IMR-90 (cell line): Measurements from ENCODE around the gene CDH13. TPM values are rescaled to one million over a fixed set of nuclear protein-coding genes. Genes with fewer than 3 reads are reported as not detected.
A peak's percentile ranks its signal among the peaks of the same experiment; 100 is the strongest.

ENCODE experiments used
- ATAC-seq: fragments of 200-7000 bp; cut with Tn5 transposase; 2 replicates; pipeline ENCODE4 v1.9.1; 2020; ENCODE audit warnings: low read depth, mild to moderate bottlenecking, moderate library complexity
- BruUV-seq: library from RNA; stranded (reverse); fragments of 400-500 nt; replicated peaks from 2 replicates; lab custom pipeline; 2021; lab: Mats Ljungman, UMichigan
- CTCF ChIA-PET: fragments of 300-600 bp; formaldehyde crosslinking; extraction: SDS; loops from one replicate; lab custom pipeline; 2021; ENCODE audit warnings: antibody characterized with exemption; lab: Yijun Ruan, JAX
- POLR2A ChIA-PET: fragments of 300-600 bp; sonication (Branson Sonifier 250); formaldehyde crosslinking; loops from one replicate; lab custom pipeline; 2022; ENCODE audit warnings: antibody characterized with exemption; ENCODE audit not compliant: unreplicated experiment; lab: Charles Lee
- DNase-seq: peaks from one replicate; pipeline ENCODE4 v3.0.0; 2013
- H2AFZ ChIP-seq: replicated peaks from 2 replicates; pipeline ENCODE3; 2013; ENCODE audit warnings: low read length, mild to moderate bottlenecking; ENCODE audit not compliant: poor library complexity
- H2AK5ac ChIP-seq: 2 replicates; pipeline ENCODE4 v1.6.1; 2013; ENCODE audit warnings: low read depth, low read length, inconsistent platforms
- H2AK9ac ChIP-seq: replicated peaks from 2 replicates; pipeline ENCODE3; 2013; ENCODE audit warnings: mild to moderate bottlenecking, low read depth, low read length, moderate library complexity; ENCODE audit not compliant: poor library complexity
- H2BK120ac ChIP-seq: 2 replicates; pipeline ENCODE4 v1.6.1; 2013; ENCODE audit warnings: low read depth, low read length, inconsistent platforms
- H2BK15ac ChIP-seq: 3 replicates; pipeline ENCODE4 v1.6.1; 2013; ENCODE audit warnings: low read depth, low read length, inconsistent platforms
- H2BK20ac ChIP-seq: 2 replicates; pipeline ENCODE4 v1.6.1; 2013; ENCODE audit warnings: low read depth, mild to moderate bottlenecking, inconsistent platforms, low read length, moderate library complexity
- H2BK5ac ChIP-seq: 2 replicates; pipeline ENCODE4 v1.6.1; 2013; ENCODE audit warnings: mild to moderate bottlenecking, low read depth, low read length, inconsistent platforms; ENCODE audit not compliant: poor library complexity, severe bottlenecking
- H3K14ac ChIP-seq: replicated peaks from 2 replicates; pipeline ENCODE4 v1.6.1; 2013; ENCODE audit warnings: low read depth, low read length, inconsistent platforms
- H3K18ac ChIP-seq: 2 replicates; pipeline ENCODE4 v1.6.1; 2013; ENCODE audit warnings: low read depth, low read length, control low read depth
- H3K23ac ChIP-seq: 2 replicates; pipeline ENCODE4 v1.6.1; 2013; ENCODE audit warnings: low read depth, low read length, inconsistent platforms
- H3K27ac ChIP-seq: 2 replicates; pipeline ENCODE4 v1.5.1; 2013; ENCODE audit warnings: mild to moderate bottlenecking, control low read depth, low read length; ENCODE audit not compliant: insufficient read depth
- H3K27me3 ChIP-seq: 2 replicates; pipeline ENCODE4 v1.6.1; 2013; ENCODE audit warnings: low read length; ENCODE audit not compliant: control insufficient read depth, insufficient read depth
- H3K36me3 ChIP-seq: 2 replicates; pipeline ENCODE4 v1.6.1; 2013; ENCODE audit warnings: low read length, mixed read lengths; ENCODE audit not compliant: control insufficient read depth, insufficient read depth
- H3K4ac ChIP-seq: 2 replicates; pipeline ENCODE4 v1.6.1; 2013; ENCODE audit warnings: low read depth, low read length, inconsistent platforms
- H3K4me1 ChIP-seq: 2 replicates; pipeline ENCODE4 v1.6.1; 2013; ENCODE audit warnings: low read length, mixed read lengths; ENCODE audit not compliant: control insufficient read depth, insufficient read depth
- H3K4me2 ChIP-seq: 2 replicates; pipeline ENCODE4 v1.6.1; 2013; ENCODE audit warnings: low read depth, mild to moderate bottlenecking, control low read depth, low read length, moderate library complexity
- H3K4me3 ChIP-seq: 2 replicates; pipeline ENCODE4 v1.5.1; 2013; ENCODE audit warnings: low read depth, mild to moderate bottlenecking, control low read depth, low read length, moderate library complexity; ENCODE audit not compliant: insufficient read depth
- H3K56ac ChIP-seq: 2 replicates; pipeline ENCODE4 v1.6.1; 2013; ENCODE audit warnings: low read length, inconsistent platforms; ENCODE audit not compliant: insufficient read depth; ENCODE audit errors: extremely low read depth
- H3K79me1 ChIP-seq, 2 experiments: 2 replicates each; pipeline ENCODE4 v1.6.1; 2013; ENCODE audit warnings: low read length in 2 of 2, inconsistent platforms in 1 of 2, low read depth in 1 of 2
- H3K9ac ChIP-seq: 2 replicates; pipeline ENCODE4 v1.6.1; 2013; ENCODE audit warnings: low read depth, low read length, control low read depth
- H3K9me1 ChIP-seq: 2 replicates; pipeline ENCODE4 v1.6.1; 2013; ENCODE audit warnings: low read length, inconsistent platforms; ENCODE audit not compliant: insufficient read depth
- H3K9me3 ChIP-seq: 2 replicates; pipeline ENCODE4 v1.6.1; 2013; ENCODE audit warnings: low read length; ENCODE audit not compliant: control insufficient read depth, insufficient read depth
- H4K20me1 ChIP-seq: 2 replicates; pipeline ENCODE4 v1.6.1; 2013; ENCODE audit warnings: low read length, inconsistent platforms; ENCODE audit not compliant: insufficient read depth
- H4K5ac ChIP-seq: 2 replicates; pipeline ENCODE4 v1.6.1; 2013; ENCODE audit warnings: mild to moderate bottlenecking, low read depth, low read length, control low read depth
- H4K8ac ChIP-seq, 2 experiments: 2 replicates each; pipeline ENCODE4 v1.6.1; 2013; ENCODE audit warnings: low read depth in 2 of 2, low read length in 2 of 2, control low read depth in 1 of 2, inconsistent platforms in 1 of 2
- H4K91ac ChIP-seq: 2 replicates; pipeline ENCODE4 v1.6.1; 2013; ENCODE audit warnings: low read depth, low read length, inconsistent platforms; ENCODE audit not compliant: insufficient read depth
- BHLHE40 ChIP-seq: fragments of 150-350 bp; IDR thresholded peaks from 2 replicates; pipeline ENCODE4 v1.6.1; 2016; ENCODE audit warnings: mild to moderate bottlenecking, low read depth, low read length
- CEBPB ChIP-seq: IDR thresholded peaks from 2 replicates; pipeline ENCODE4 v1.6.1; 2012; ENCODE audit warnings: low read depth, low read length, improper control_type of control experiment
- CHD1 ChIP-seq: IDR thresholded peaks from 2 replicates; pipeline ENCODE4 v1.6.1; 2012; ENCODE audit warnings: low read depth, low read length, improper control_type of control experiment
- FOS ChIP-seq: fragments of 150-350 bp; IDR thresholded peaks from 2 replicates; pipeline ENCODE4 v1.6.1; 2016; ENCODE audit warnings: low read depth, low read length
- MAFK ChIP-seq: IDR thresholded peaks from 2 replicates; pipeline ENCODE4 v1.6.1; 2012; ENCODE audit warnings: low read depth, low read length, improper control_type of control experiment
- MAZ ChIP-seq: IDR thresholded peaks from 2 replicates; pipeline ENCODE4 v1.6.1; 2012; ENCODE audit warnings: low read depth, mild to moderate bottlenecking, low read length, improper control_type of control experiment, moderate library complexity, borderline replicate concordance
- MXI1 ChIP-seq: IDR thresholded peaks from 2 replicates; pipeline ENCODE4 v1.6.1; 2012; ENCODE audit warnings: low read depth, mild to moderate bottlenecking, low read length, moderate library complexity, borderline replicate concordance
- NFE2L2 ChIP-seq: fragments of 150-350 bp; IDR thresholded peaks from 2 replicates; pipeline ENCODE4 v1.6.1; 2016; ENCODE audit warnings: low read depth, mild to moderate bottlenecking, low read length
- POLR2A ChIP-seq: IDR thresholded peaks from 2 replicates; pipeline ENCODE4 v1.6.1; 2012; ENCODE audit warnings: mild to moderate bottlenecking, low read depth, low read length
- RAD21 ChIP-seq: IDR thresholded peaks from 2 replicates; pipeline ENCODE4 v1.6.1; 2012; ENCODE audit warnings: low read length, improper control_type of control experiment
- RCOR1 ChIP-seq: IDR thresholded peaks from 2 replicates; pipeline ENCODE4 v1.6.1; 2012; ENCODE audit warnings: mild to moderate bottlenecking, low read length, improper control_type of control experiment; ENCODE audit not compliant: insufficient replicate concordance
- RFX5 ChIP-seq: IDR thresholded peaks from 2 replicates; pipeline ENCODE4 v1.8.0; 2012; ENCODE audit warnings: low read depth, mild to moderate bottlenecking, low read length, moderate library complexity
- SMC3 ChIP-seq: fragments of 150-350 bp; IDR thresholded peaks from 2 replicates; pipeline ENCODE4 v1.6.1; 2016; ENCODE audit warnings: low read depth, mild to moderate bottlenecking, antibody characterized with exemption, low read length, moderate library complexity
- WGBS, 2 experiments: methylation state at CpG; one replicate each; pipeline versions ENCODE4 v1.1.5 to v1.1.7; 2013; ENCODE audit warnings: missing lambda C conversion rate in 2 of 2; ENCODE audit not compliant: insufficient read length in 1 of 2; ENCODE audit errors: extremely low coverage in 2 of 2; 5-methylcytosine and 5-hydroxymethylcytosine counted together
- dilution Hi-C: fragments of 300-500 bp; cut with HindIII; formaldehyde crosslinking; loops from one replicate; pipeline ENCODE4 v1.14.3; 2018; ENCODE audit warnings: low sequenced_read_pairs; ENCODE audit not compliant: unreplicated experiment
- in situ Hi-C: fragments of 300-500 bp; cut with MboI; formaldehyde crosslinking; loops from 3 replicates; pipeline ENCODE4 v1.14.3; 2019; ENCODE audit warnings: low sequenced_read_pairs, inconsistent platforms, mixed read lengths
- intact Hi-C: fragments of 100-400 bp; cut with micrococcal nuclease; formaldehyde crosslinking; loops from 2 replicates; pipeline ENCODE4 v1.10.0; 2022
- polyA plus RNA-seq, 3 experiments: library from polyadenylated mRNA; depleted of rRNA; stranded (reverse); fragments of >200 nt; gene quantifications; 2 replicates each; pipeline ENCODE4 v1.2.3, GENCODE V29; 2012; ENCODE audit warnings: low replicate concordance in 1 of 3
- total RNA-seq: library from RNA; depleted of rRNA; stranded (reverse); fragments of >200 nt; gene quantifications from 2 replicates; pipeline ENCODE4 v1.2.3, GENCODE V29; 2012
- TF ChIP-seq, protein P1 (sequence below): fragments of 150-350 bp; IDR thresholded peaks from 2 replicates; pipeline ENCODE4 v1.6.1; 2017; ENCODE audit warnings: mild to moderate bottlenecking, antibody characterized with exemption, low read length, low read depth
- TF ChIP-seq, protein P2 (sequence below): conservative IDR thresholded peaks from 2 replicates; pipeline ENCODE4 v1.5.1; 2012; ENCODE audit warnings: mild to moderate bottlenecking, low read depth, low read length, improper control_type of control experiment
- TF ChIP-seq, protein P3 (sequence below): fragments of 150-350 bp; IDR thresholded peaks from 2 replicates; pipeline ENCODE4 v1.6.1; 2016; ENCODE audit warnings: low read depth, mild to moderate bottlenecking, low read length, moderate library complexity, borderline replicate concordance

The CDH13 gene
- total and polyA plus RNA-seq, 2 of the 4 experiments (the other 2 are of a cell fraction), result 61.6 to 74.7 TPM

DNA sequence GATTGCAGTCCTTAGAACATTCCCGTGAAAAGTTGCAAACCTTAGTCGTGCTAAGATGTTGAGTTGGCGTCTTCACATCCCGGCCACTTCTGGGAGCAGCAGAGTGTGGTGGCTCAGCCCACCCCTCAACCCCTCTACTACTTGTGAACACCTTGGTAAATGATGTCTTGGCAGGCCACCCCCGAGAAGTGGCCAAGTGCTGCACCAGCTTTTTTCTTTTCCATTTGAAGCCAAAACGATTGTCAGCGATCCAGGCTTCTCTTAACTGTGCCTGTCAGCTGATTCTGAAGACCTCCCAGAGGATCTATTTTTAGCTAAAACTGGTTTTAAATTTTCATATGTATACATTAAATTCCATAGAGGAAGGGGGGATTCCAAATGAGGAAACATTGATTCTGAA lies 247.5 kb downstream of the CDH13 start:
- Histone ChIP-seq H2AK9ac (peak overlapping the region; percentile 25), H3K36me3 (no peaks in the 10 kb centered on the region), H2AK5ac (no peak overlapping the region), H3K27me3 (no peaks in the 10 kb centered on the region), H2BK20ac (no peak overlapping the region), H3K4ac (no peak overlapping the region), H3K23ac (no peak overlapping the region), H3K18ac (no peak overlapping the region), H3K9me1 (no peaks in the 10 kb centered on the region; the same call in 1 of the 2 replicates), H4K91ac (no peak overlapping the region), H3K9me3 (no peaks in the 10 kb centered on the region; the same call in 1 of the 2 replicates), H2BK5ac (no peak overlapping the region), H3K56ac (no peak overlapping the region), H2BK15ac (no peak overlapping the region), H2AFZ (no peak overlapping the region), H3K4me2 (no peak overlapping the region), H2BK120ac (no peak overlapping the region), H3K4me1 (no peaks in the 10 kb centered on the region), H3K27ac (no peak overlapping the region), H3K14ac (no peak overlapping the region), H4K8ac (no peak overlapping the region), H4K5ac (no peak overlapping the region), H4K20me1 (no peaks in the 10 kb centered on the region), H3K79me1 (peaks cover 0 to 8% of the 10 kb centered on the region in 2 experiments; a peak in 3 of 4 replicates), H3K9ac (no peak overlapping the region), H3K4me3 (no peak overlapping the region)
- dilution Hi-C loops (no loop called here), in situ Hi-C loops (no loop called here), intact Hi-C loops (no loop called here)
- TF ChIP-seq MAZ (no peak), MAFK (no peak), CEBPB (no peak), RCOR1 (no peak), MXI1 (no peak), RFX5 (no peak), RAD21 (no peak), CHD1 (no peak), FOS (no peak), NFE2L2 (no peak), BHLHE40 (no peak), POLR2A (no peak), SMC3 (no peak)
- TF ChIP-seq, protein P1, sequence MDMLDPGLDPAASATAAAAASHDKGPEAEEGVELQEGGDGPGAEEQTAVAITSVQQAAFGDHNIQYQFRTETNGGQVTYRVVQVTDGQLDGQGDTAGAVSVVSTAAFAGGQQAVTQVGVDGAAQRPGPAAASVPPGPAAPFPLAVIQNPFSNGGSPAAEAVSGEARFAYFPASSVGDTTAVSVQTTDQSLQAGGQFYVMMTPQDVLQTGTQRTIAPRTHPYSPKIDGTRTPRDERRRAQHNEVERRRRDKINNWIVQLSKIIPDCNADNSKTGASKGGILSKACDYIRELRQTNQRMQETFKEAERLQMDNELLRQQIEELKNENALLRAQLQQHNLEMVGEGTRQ, result no peak
- TF ChIP-seq, protein P2, sequence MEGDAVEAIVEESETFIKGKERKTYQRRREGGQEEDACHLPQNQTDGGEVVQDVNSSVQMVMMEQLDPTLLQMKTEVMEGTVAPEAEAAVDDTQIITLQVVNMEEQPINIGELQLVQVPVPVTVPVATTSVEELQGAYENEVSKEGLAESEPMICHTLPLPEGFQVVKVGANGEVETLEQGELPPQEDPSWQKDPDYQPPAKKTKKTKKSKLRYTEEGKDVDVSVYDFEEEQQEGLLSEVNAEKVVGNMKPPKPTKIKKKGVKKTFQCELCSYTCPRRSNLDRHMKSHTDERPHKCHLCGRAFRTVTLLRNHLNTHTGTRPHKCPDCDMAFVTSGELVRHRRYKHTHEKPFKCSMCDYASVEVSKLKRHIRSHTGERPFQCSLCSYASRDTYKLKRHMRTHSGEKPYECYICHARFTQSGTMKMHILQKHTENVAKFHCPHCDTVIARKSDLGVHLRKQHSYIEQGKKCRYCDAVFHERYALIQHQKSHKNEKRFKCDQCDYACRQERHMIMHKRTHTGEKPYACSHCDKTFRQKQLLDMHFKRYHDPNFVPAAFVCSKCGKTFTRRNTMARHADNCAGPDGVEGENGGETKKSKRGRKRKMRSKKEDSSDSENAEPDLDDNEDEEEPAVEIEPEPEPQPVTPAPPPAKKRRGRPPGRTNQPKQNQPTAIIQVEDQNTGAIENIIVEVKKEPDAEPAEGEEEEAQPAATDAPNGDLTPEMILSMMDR, result no peak
- TF ChIP-seq, protein P3, sequence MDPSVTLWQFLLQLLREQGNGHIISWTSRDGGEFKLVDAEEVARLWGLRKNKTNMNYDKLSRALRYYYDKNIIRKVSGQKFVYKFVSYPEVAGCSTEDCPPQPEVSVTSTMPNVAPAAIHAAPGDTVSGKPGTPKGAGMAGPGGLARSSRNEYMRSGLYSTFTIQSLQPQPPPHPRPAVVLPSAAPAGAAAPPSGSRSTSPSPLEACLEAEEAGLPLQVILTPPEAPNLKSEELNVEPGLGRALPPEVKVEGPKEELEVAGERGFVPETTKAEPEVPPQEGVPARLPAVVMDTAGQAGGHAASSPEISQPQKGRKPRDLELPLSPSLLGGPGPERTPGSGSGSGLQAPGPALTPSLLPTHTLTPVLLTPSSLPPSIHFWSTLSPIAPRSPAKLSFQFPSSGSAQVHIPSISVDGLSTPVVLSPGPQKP, result no peak
- no peak for DNase-seq
- ATAC-seq, result no peak
- WGBS, 2 experiments, result 62% methylated on average over 3 of the region's 7 CpGs; no CpG with 5 or more reads in 1 of the 2 experiments
- ChIA-PET CTCF (no interaction called here), POLR2A (no interaction called here)
- no TSS peak for BruUV-seq
